ENCODE results near the gene ADCY5. TPM values are rescaled to one million over a fixed set of nuclear protein-coding genes. Genes with fewer than 3 reads are reported as not detected.

ADCY5 gene
- total and polyA plus RNA-seq, 2 experiments from 2014 or later = 3.1 to 4.7 TPM

- Histone ChIP-seq H3K4me1 (ENCODE audit: insufficient read depth) (no peaks in the 10 kb centered on the region), H4K20me1 (ENCODE audit: insufficient read depth, poor library complexity, severe bottlenecking) (no peaks in the 10 kb centered on the region), H3K79me2 (no peaks in the 10 kb centered on the region), H2AFZ (no peak overlapping the region), H3K36me3 (replicated peaks; ENCODE audit: insufficient read depth, low read depth) (no peaks in the 10 kb centered on the region), H3K27me3 (peaks cover 3% of the 10 kb centered on the region), H3K4me2 (no peak overlapping the region), H3K9me3 (ENCODE audit: low read depth) (no peaks in the 10 kb centered on the region), H3K4me3 (no peak overlapping the region), H3K9me2 (replicated peaks; ENCODE audit: insufficient read depth) (no peaks in the 10 kb centered on the region), H3K27ac (no peak overlapping the region)
- TF ChIP-seq EZH2 (IDR thresholded peaks at IDR 0.05; ENCODE audit: borderline replicate concordance) (no peak), EZH2phosphoT487 (IDR thresholded peaks at IDR 0.05; ENCODE audit: low read depth, severe bottlenecking, unreplicated experiment) (no peak), CTCF (IDR thresholded peaks at IDR 0.05; ENCODE audit: poor library complexity) (no peak)
- no peak for DNase-seq (ENCODE audit: low spot score)
- 89% methylated on average over 9 of the region's 9 CpGs for WGBS (ENCODE audit: low lambda C conversion rate, missing lambda C conversion rate)
These were observed 117.2 kb downstream of the ADCY5 start for GRCh38 chr3:123331651-123332050.

GRCh38 chr3:123331006-123331405, 117.9 kb downstream of the ADCY5 start:
- H3K9me2 ChIP-seq (replicated peaks; ENCODE audit: insufficient read depth) = no peaks in the 10 kb centered on the region
- peaks cover 3% of the 10 kb centered on the region for H3K27me3 ChIP-seq
- H3K4me3 ChIP-seq = no peak overlapping the region
- WGBS (ENCODE audit: low lambda C conversion rate, missing lambda C conversion rate) = 70% methylated on average over 8 of the region's 8 CpGs
- H3K36me3 ChIP-seq (replicated peaks; ENCODE audit: insufficient read depth, low read depth) = no peaks in the 10 kb centered on the region
- DNase-seq (ENCODE audit: low spot score) = no peak
- H4K20me1 ChIP-seq (ENCODE audit: insufficient read depth, poor library complexity, severe bottlenecking) = no peaks in the 10 kb centered on the region
- H3K9me3 ChIP-seq (ENCODE audit: low read depth) = no peaks in the 10 kb centered on the region
- no peak overlapping the region for H2AFZ ChIP-seq
- TF ChIP-seq CTCF (IDR thresholded peaks at IDR 0.05; ENCODE audit: poor library complexity) (no peak), EZH2phosphoT487 (IDR thresholded peaks at IDR 0.05; ENCODE audit: low read depth, severe bottlenecking, unreplicated experiment) (no peak), EZH2 (IDR thresholded peaks at IDR 0.05; ENCODE audit: borderline replicate concordance) (no peak)
- H3K79me2 ChIP-seq = no peaks in the 10 kb centered on the region
- no peaks in the 10 kb centered on the region for H3K4me1 ChIP-seq (ENCODE audit: insufficient read depth)
- H3K4me2 ChIP-seq = no peak overlapping the region
- no peak overlapping the region for H3K27ac ChIP-seq

- no peak overlapping the region for H3K27ac ChIP-seq
- no peaks in the 10 kb centered on the region for H3K79me2 ChIP-seq
- H3K27me3 ChIP-seq = peaks cover 3% of the 10 kb centered on the region
- H3K9me3 ChIP-seq (ENCODE audit: low read depth) = no peaks in the 10 kb centered on the region
- no peaks in the 10 kb centered on the region for H4K20me1 ChIP-seq (ENCODE audit: insufficient read depth, poor library complexity, severe bottlenecking)
- no peaks in the 10 kb centered on the region for H3K36me3 ChIP-seq (replicated peaks; ENCODE audit: insufficient read depth, low read depth)
- TF ChIP-seq EZH2phosphoT487 (IDR thresholded peaks at IDR 0.05; ENCODE audit: low read depth, severe bottlenecking, unreplicated experiment) = no peak
- TF ChIP-seq CTCF (IDR thresholded peaks at IDR 0.05; ENCODE audit: poor library complexity) = no peak
- TF ChIP-seq EZH2 (IDR thresholded peaks at IDR 0.05; ENCODE audit: borderline replicate concordance) = no peak
- H3K4me3 ChIP-seq = no peak overlapping the region
- DNase-seq (ENCODE audit: low spot score) = no peak
- no peaks in the 10 kb centered on the region for H3K4me1 ChIP-seq (ENCODE audit: insufficient read depth)
- H3K9me2 ChIP-seq (replicated peaks; ENCODE audit: insufficient read depth) = no peaks in the 10 kb centered on the region
- no peak overlapping the region for H3K4me2 ChIP-seq
- H2AFZ ChIP-seq = no peak overlapping the region
- WGBS (ENCODE audit: low lambda C conversion rate, missing lambda C conversion rate) = 83% methylated on average over 15 of the region's 15 CpGs
These were observed 118.4 kb downstream of the ADCY5 start for GRCh38 chr3:123330441-123330991.
